HG03159 (cell line): ENCODE measurements around the gene TMEM191C.
"Not testable (repeated sequence)": the region's sequence is repeated elsewhere in the genome, so short reads cannot be mapped to it uniquely, and the experiment has no call there.

Experiments used
- ATAC-seq: cut with Tn5 transposase; IDR thresholded peaks from one replicate; pipeline ENCODE4 v1.9.1; 2021; ENCODE audit warnings: mild to moderate bottlenecking, moderate library complexity; ENCODE audit not compliant: unreplicated experiment

The TMEM191C gene

GRCh38 chr22:21467337-21468193 lies at the start of gene TMEM191C:
TMEM191C (plus strand) TSS chr22:21467387; CDS start chr22:21467460, 73 bp downstream.
- not testable (repeated sequence) for ATAC-seq

GRCh38 chr22:21417853-21418252 lies 49.3 kb upstream of the TMEM191C start:
- ATAC-seq, result peak; percentile 35

GRCh38 chr22:21418974-21419638 lies 48.1 kb upstream of the TMEM191C start:
- ATAC-seq, result not testable (repeated sequence)

GRCh38 chr22:21420180-21420763 lies 46.9 kb upstream of the TMEM191C start:
- ATAC-seq, result not testable (repeated sequence)

DNA sequence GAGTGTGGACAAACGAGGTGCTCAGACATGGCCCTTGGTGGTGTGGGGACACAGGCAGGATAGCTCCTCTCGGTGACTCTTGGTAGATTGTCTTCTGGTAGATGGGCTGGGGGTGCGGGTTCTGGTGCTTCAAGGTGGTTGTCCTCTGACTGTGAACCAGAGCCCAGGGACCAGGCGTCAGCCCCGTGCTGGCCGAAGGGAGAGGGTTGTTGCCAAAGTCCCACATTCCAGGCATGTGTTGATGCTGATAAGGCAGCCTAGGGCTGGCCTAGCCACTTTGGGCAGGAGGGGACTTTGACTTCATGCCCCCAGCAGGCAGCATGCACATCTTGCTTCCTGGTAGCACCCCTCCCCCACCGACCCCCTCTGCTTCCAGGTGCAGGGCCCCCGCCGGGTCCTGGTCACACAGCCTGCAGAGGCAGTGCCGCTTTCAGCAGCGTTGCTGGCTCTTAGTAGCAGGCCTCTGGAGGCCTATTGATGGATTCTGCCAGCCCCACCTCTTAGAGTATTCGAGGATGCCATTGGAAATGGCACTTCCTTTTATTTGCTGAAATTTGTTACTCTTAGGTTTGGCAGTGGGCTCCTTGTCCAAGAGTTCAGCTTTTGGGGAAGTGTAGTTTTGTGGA lies 43.0 kb upstream of the TMEM191C start:
- not testable (repeated sequence) for ATAC-seq

- not testable (repeated sequence) for ATAC-seq
Measured at GRCh38 chr22:21434378-21435233, 32.6 kb upstream of the TMEM191C start.

- ATAC-seq, result not testable (repeated sequence)
Measured at GRCh38 chr22:21435998-21436810, 31.0 kb upstream of the TMEM191C start.

DNA sequence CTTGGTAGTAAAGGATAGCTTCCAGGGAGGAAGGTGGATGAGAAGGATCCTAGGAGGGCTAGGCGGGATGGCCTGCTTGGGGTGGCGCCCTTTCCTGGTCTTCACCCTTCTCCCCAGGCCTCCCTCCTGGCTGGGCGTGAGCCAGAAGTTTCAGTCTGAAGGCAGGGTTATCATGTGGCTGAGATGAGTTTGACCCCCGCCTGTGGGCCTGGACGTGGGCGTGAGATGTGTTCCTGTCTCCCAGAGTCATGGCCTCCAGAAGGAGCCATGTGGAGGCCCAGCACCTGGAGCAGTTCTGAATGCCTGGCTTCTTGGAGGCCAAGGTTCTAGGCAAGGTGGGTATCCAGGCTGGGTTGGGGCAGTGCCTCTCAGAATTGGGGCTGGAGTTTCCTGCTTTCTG lies 29.2 kb upstream of the TMEM191C start:
- not testable (repeated sequence) for ATAC-seq

GRCh38 chr22:21440018-21440636 lies 27.1 kb upstream of the TMEM191C start:
- ATAC-seq, result not testable (repeated sequence)

- ATAC-seq, result not testable (repeated sequence)
Measured at GRCh38 chr22:21440676-21441075, 26.5 kb upstream of the TMEM191C start.

- not testable (repeated sequence) for ATAC-seq
Measured at GRCh38 chr22:21441170-21441569, 26.0 kb upstream of the TMEM191C start.

GRCh38 chr22:21442123-21442522 lies 25.1 kb upstream of the TMEM191C start:
- ATAC-seq, result not testable (repeated sequence)

GRCh38 chr22:21442646-21443045 lies 24.5 kb upstream of the TMEM191C start:
- ATAC-seq, result not testable (repeated sequence)

DNA sequence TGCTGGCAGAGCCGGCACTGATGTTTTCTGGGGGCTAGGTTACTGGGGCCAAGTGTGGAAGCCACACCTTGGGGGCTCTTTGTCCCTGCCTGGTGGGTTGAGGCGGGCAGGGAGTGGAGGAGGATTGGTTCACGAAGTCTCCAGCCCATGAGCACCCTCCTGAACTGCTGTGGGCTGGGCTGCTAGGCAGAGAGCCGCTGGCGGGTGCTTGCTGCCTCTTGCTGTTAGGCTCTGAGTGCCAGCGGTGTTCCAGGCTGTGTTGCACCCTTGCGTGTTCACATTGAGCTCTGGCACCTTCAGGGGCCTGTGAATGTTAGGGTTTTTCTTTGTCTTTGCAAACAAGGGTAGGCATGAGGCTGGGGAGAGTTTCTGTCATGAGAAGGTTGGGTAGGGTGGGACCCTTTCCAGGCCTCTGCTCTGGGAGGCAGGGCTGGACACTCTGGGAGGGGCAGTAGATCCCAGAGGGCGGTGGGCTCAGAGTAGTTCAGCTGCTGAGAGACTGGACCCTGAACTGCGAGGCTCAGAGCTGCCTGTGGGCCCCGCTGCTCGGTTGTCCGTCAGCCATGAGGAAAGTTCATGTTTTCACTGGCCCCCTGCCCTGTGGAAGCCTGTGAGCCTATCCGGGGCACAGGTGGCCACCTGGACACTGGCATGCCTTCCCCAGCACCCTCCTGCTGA lies 24.0 kb upstream of the TMEM191C start:
- no peak for ATAC-seq

- no peak for ATAC-seq
Measured at GRCh38 chr22:21443735-21444421, 23.3 kb upstream of the TMEM191C start.

GRCh38 chr22:21444701-21445436 lies 22.3 kb upstream of the TMEM191C start:
- ATAC-seq, result no peak
